Left lung (tissue), 10 donors: ENCODE results near the gene ERP29. TPM values are rescaled to one million over a fixed set of nuclear protein-coding genes. Genes with fewer than 3 reads are reported as not detected.

Source experiments
- ATAC-seq: fragments of 200-7000 bp; cut with Tn5 transposase; one replicate; pipeline ENCODE4 v1.9.1; 2020; ENCODE audit warnings: moderate library complexity
- DNase-seq, 4 donors: peaks; one replicate each; pipeline ENCODE4 v3.0.0-alpha.2; 2013 to 2020
- H3K27ac ChIP-seq, 2 donors: fragments of 200-600 bp; sonication (generic) in 1 of 2; one replicate each; pipeline versions ENCODE4 v1.5.0 to v1.8.0; 2020 to 2021
- H3K27me3 ChIP-seq, 2 donors: fragments of 200-600 bp; sonication (generic) in 1 of 2; one replicate each; pipeline versions ENCODE4 v1.5.0 to v1.8.0; 2020 to 2021
- H3K36me3 ChIP-seq, 2 donors: fragments of 200-600 bp; sonication (generic) in 1 of 2; one replicate each; pipeline versions ENCODE4 v1.5.0 to v1.8.0; 2020 to 2021
- H3K4me1 ChIP-seq, 2 donors: fragments of 200-600 bp; one replicate each; pipeline ENCODE4 v1.8.0; 2021
- H3K4me3 ChIP-seq, 2 donors: fragments of 200-600 bp; sonication (generic) in 1 of 2; one replicate each; pipeline versions ENCODE4 v1.5.0 to v1.8.0; 2020 to 2021; ENCODE audit warnings: mild to moderate bottlenecking in 1 of 2
- H3K9me3 ChIP-seq, 2 donors: fragments of 200-600 bp; sonication (generic) in 1 of 2; one replicate each; pipeline versions ENCODE4 v1.5.0 to v1.8.0; 2020 to 2021
- intact Hi-C, 2 donors: fragments of 100-400 bp; cut with DNase I; formaldehyde crosslinking; loops; one replicate each; pipeline versions ENCODE4 v1.11.2 to v1.14.2; 2022
- polyA plus RNA-seq, 6 donors: library from polyadenylated mRNA; unstranded; fragments of 120-200 nt; gene quantifications; one replicate each; pipeline ENCODE4 v1.2.1, GENCODE V29; 2013; ENCODE audit not compliant: insufficient read length in 6 of 6
- total RNA-seq, 2 donors: library from RNA; stranded (reverse); fragmentation: NEBNext Ultra II Directional; extraction: Animal tissue kit (Norgen Biotek cat#: 25700); gene quantifications; one replicate each; pipeline ENCODE4 v1.2.1, GENCODE V29; 2021
- TF ChIP-seq, protein P1 (sequence below), 2 donors: fragments of 200-600 bp; sonication (generic) in 1 of 2; IDR thresholded peaks; one replicate each; pipeline versions ENCODE4 v1.5.0 to v1.8.0; 2021; ENCODE audit warnings: antibody characterized with exemption in 2 of 2
- donor health status: DM: no; HTN: yes; CAD: no.
- donor health status: DM: no; HTN: no; CAD: no.

The ERP29 gene
- total and polyA plus RNA-seq, 8 donors, result 134 to 163 (median 150) TPM

DNA sequence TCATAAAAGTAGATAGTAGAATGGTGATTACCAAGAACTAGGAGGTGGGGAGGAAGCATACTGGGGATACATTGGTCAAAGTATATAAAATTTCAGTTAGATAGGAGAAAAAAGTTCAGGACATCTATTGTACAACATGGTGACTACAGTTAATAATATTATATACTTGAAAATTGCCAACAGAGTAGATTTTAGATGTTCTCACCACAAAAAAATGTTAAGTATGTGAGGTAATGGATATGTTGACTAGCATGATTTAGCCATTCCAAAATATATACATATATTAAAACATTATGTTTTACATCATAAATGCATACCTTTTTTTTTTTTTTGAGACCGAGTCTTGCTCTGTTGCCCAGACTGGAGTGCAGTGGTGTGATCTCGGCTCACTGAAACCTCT, 31.2 kb upstream of the ERP29 start:
- ATAC-seq (no peak), DNase-seq (no peak)
- no peaks in the 10 kb centered on the region for H3K4me1 ChIP-seq
- no peaks in the 10 kb centered on the region for H3K36me3 ChIP-seq
- H3K9me3 ChIP-seq, result no peaks in the 10 kb centered on the region
- no peaks in the 10 kb centered on the region for H3K27me3 ChIP-seq
- intact Hi-C loops, result no loop called here
- TF ChIP-seq, protein P1, sequence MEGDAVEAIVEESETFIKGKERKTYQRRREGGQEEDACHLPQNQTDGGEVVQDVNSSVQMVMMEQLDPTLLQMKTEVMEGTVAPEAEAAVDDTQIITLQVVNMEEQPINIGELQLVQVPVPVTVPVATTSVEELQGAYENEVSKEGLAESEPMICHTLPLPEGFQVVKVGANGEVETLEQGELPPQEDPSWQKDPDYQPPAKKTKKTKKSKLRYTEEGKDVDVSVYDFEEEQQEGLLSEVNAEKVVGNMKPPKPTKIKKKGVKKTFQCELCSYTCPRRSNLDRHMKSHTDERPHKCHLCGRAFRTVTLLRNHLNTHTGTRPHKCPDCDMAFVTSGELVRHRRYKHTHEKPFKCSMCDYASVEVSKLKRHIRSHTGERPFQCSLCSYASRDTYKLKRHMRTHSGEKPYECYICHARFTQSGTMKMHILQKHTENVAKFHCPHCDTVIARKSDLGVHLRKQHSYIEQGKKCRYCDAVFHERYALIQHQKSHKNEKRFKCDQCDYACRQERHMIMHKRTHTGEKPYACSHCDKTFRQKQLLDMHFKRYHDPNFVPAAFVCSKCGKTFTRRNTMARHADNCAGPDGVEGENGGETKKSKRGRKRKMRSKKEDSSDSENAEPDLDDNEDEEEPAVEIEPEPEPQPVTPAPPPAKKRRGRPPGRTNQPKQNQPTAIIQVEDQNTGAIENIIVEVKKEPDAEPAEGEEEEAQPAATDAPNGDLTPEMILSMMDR (IDR thresholded peaks at IDR 0.05), result no peak
- H3K4me3 ChIP-seq, result no peak overlapping the region
- no peak overlapping the region for H3K27ac ChIP-seq

DNA sequence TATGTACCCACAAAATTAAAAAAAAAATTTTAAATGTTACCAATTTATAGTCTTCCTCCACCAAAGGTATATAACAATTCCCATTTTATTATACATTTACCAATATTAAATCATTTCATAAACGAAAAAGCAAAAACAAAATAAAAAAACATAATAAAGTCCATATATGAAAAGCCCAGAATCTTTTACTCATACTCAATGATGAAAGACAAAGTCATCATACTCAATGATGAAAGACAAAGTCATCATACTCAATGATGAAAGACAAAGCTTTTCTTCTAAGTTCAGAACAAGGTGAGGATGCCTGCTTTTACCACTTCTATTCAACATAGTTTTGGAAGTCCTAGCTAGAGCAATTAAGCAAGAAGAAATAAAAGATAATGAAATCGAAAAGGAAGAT, 28.4 kb upstream of the ERP29 start:
- Histone ChIP-seq H3K27ac (no peak overlapping the region), H3K36me3 (no peaks in the 10 kb centered on the region), H3K4me3 (no peak overlapping the region), H3K4me1 (no peaks in the 10 kb centered on the region), H3K9me3 (no peaks in the 10 kb centered on the region), H3K27me3 (no peaks in the 10 kb centered on the region)
- intact Hi-C loops, result no loop called here
- no peak for ATAC-seq
- DNase-seq, result no peak
- TF ChIP-seq, protein P1 (IDR thresholded peaks at IDR 0.05), result no peak

DNA sequence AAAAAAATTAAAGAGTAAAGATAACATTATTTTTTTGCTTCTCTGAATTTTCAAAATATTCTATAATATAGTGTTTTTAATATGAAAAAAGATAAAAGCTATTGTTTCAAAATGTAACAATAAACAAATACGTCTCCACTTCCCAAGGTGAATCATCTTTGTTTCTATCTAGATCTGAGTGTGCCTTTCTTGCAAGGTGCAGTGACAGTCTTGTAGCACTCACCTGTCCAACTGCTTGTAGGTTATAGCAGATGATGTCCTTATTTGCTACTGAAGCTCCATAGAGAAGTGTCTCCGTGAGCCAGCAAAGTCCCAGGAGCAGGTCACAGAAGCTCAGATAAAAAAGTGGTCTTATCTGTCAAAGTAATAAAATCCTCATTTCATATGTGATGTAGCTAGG, 21.7 kb upstream of the ERP29 start:
- Histone ChIP-seq H3K27ac (no peak overlapping the region), H3K4me3 (no peak overlapping the region), H3K27me3 (no peaks in the 10 kb centered on the region), H3K9me3 (no peaks in the 10 kb centered on the region), H3K4me1 (peaks cover 5 to 17% of the 10 kb centered on the region in 2 donors), H3K36me3 (peaks cover 0 to 4% of the 10 kb centered on the region in 2 donors)
- TF ChIP-seq, protein P1 (IDR thresholded peaks at IDR 0.05), result no peak
- DNase-seq, result no peak
- ATAC-seq, result no peak
- intact Hi-C loops, result no loop called here

DNA sequence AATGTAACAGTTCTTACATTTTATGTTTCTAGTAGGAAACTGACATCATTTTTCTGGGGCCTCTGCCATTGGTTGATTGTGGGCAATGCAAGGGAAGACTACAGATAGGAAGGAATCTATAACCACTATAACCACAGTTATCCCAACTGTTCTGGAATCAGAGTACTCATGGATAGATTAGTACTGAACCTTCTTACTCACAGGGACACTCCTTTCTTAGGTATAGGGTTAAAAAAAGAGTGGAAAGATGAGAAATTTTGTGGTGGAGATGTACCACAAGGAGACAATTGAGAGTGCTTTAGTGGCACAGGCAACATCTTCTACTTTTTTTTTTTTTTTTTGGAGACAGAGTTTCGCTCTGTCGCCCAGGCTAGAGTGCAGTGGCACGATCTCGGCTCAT, 21.3 kb upstream of the ERP29 start:
- Histone ChIP-seq H3K27ac (no peak overlapping the region), H3K27me3 (no peaks in the 10 kb centered on the region), H3K36me3 (peaks cover 0 to 4% of the 10 kb centered on the region in 2 donors), H3K4me3 (no peak overlapping the region), H3K9me3 (no peaks in the 10 kb centered on the region), H3K4me1 (peaks cover 5 to 17% of the 10 kb centered on the region in 2 donors)
- TF ChIP-seq, protein P1 (IDR thresholded peaks at IDR 0.05), result no peak
- intact Hi-C loops, result no loop called here
- DNase-seq, result no peak
- no peak for ATAC-seq

DNA sequence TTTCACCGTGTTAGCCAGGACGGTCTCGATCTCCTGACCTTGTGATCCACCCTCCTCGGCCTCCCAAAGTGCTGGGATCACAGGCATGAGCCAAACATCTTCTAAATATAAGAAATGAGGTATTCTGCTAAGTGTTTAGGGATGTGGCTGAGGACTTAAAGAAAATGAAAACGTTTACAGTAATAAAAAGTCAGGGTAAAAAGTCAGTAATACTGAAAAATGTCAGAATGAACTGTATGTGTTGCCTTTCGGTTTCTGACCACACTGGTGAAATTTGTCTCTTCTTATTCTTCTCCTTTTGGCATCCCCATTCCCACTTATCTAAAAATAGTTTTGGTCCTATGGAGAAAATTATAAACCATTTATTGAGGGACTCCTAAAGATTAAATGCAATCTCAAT, 20.8 kb upstream of the ERP29 start:
- no peaks in the 10 kb centered on the region for H3K27me3 ChIP-seq

More for the DNA sequence above, 20.8 kb upstream of the ERP29 start:
- Histone ChIP-seq H3K4me1 (peaks cover 5 to 17% of the 10 kb centered on the region in 2 donors), H3K27ac (no peak overlapping the region), H3K4me3 (no peak overlapping the region), H3K36me3 (peaks cover 0 to 4% of the 10 kb centered on the region in 2 donors), H3K9me3 (no peaks in the 10 kb centered on the region)
- no peak for ATAC-seq
- TF ChIP-seq, protein P1 (IDR thresholded peaks at IDR 0.05), result no peak
- no peak for DNase-seq
- intact Hi-C loops, result no loop called here
